ENCODE results near the gene TOMM20. TPM values are rescaled to one million over a fixed set of nuclear protein-coding genes. Genes with fewer than 3 reads are reported as not detected.
"Not testable (repeated sequence)": the region's sequence is repeated elsewhere in the genome, so short reads cannot be mapped to it uniquely, and the experiment has no call there.

TOMM20 gene
- total RNA-seq, 1 donor from 2014 or later = 143 TPM

DNA sequence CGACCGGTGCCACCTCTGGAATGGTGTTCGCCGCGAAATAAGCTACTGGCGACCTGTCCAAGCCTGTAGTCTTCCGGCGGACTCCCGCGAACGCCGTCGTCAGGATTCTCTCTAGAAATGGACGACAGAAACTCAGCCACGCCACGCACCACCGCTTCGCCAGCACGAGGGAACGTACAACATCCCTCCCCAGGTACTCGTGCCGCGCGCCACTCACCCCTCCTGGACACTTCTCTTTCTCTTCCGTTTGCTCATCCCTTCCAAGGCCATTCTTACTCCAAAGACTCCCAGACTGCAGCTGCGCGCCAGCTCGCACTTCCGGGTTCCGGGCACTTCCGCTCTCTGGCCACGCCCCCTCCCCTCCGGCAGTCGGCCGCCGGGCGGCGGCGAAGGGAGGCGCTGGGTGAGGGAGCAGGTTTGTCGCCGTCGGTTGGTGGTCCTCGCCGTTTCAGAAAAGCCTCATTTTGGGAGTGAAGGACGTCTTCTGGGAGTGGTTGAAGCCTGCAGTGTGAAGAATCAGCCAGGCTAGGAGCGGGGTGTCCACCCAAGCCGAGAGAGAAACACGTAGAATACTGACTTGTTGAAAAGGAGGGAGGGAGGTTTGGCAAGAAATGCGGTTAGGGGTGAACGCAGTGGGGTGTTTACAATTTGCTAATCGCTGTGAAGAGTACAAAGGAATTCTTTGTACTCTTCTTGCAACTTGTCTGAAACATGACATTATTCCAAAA lies 32.5 kb upstream of the TOMM20 start, which contains the start of gene RBM34:
RBM34 (minus strand) TSS at position 294 of the 728 bp plus-strand sequence; CDS start at position 270, 24 bp downstream.
- Histone ChIP-seq H3K9ac (ENCODE audit: low read length) (peak within 1 kb of the TSS; percentile 91), H3K4me2 (ENCODE audit: low read length) (peak within 1 kb of the TSS; percentile 88), H3K27ac (ENCODE audit: low read depth, low read length) (peak within 1 kb of the TSS; percentile 85), H3K36me3 (ENCODE audit: insufficient read depth, low read length) (peaks cover 19% of the 10 kb centered on the region), H2AFZ (ENCODE audit: low read depth, low read length) (peak within 1 kb of the TSS; percentile 93), H3K4me1 (ENCODE audit: insufficient read depth, low read length) (peaks cover 3% of the 10 kb centered on the region), H4K20me1 (ENCODE audit: insufficient read depth, low read length) (peaks cover 17% of the 10 kb centered on the region), H3K27me3 (ENCODE audit: insufficient read depth, low read length) (no peaks in the 10 kb centered on the region), H3K79me2 (ENCODE audit: insufficient read depth, low read length) (peaks cover 46% of the 10 kb centered on the region), H3K4me3 (ENCODE audit: insufficient read depth, low read depth, low read length) (peak within 1 kb of the TSS; percentile 91), H3K9me3 (ENCODE audit: insufficient read depth, low read depth, low read length) (no peaks in the 10 kb centered on the region)
- peak; percentile 81 for DNase-seq (ENCODE audit: low read depth)
- FAIRE-seq = no peak
- H3K27me3 Mint-ChIP-seq (ENCODE audit: low read depth, unreplicated experiment) = no peaks in the 10 kb centered on the region
- no peak for TF ChIP-seq EZH2 (IDR thresholded peaks at IDR 0.05; ENCODE audit: insufficient read depth, low read length)
- TF ChIP-seq, protein P1, sequence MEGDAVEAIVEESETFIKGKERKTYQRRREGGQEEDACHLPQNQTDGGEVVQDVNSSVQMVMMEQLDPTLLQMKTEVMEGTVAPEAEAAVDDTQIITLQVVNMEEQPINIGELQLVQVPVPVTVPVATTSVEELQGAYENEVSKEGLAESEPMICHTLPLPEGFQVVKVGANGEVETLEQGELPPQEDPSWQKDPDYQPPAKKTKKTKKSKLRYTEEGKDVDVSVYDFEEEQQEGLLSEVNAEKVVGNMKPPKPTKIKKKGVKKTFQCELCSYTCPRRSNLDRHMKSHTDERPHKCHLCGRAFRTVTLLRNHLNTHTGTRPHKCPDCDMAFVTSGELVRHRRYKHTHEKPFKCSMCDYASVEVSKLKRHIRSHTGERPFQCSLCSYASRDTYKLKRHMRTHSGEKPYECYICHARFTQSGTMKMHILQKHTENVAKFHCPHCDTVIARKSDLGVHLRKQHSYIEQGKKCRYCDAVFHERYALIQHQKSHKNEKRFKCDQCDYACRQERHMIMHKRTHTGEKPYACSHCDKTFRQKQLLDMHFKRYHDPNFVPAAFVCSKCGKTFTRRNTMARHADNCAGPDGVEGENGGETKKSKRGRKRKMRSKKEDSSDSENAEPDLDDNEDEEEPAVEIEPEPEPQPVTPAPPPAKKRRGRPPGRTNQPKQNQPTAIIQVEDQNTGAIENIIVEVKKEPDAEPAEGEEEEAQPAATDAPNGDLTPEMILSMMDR (IDR thresholded peaks at IDR 0.05; ENCODE audit: insufficient read depth, low read depth, low read length) = no peak
- H3K27ac Mint-ChIP-seq (ENCODE audit: unreplicated experiment) = peak within 1 kb of the TSS; percentile 96
- peak within 1 kb of the TSS; percentile 97 for H3K4me3 Mint-ChIP-seq (ENCODE audit: unreplicated experiment)
- H3K9me3 Mint-ChIP-seq (ENCODE audit: unreplicated experiment) = no peaks in the 10 kb centered on the region
- H3K4me1 Mint-ChIP-seq (ENCODE audit: low read depth, unreplicated experiment) = peaks cover 3% of the 10 kb centered on the region
- peaks cover 2% of the 10 kb centered on the region for H3K36me3 Mint-ChIP-seq (ENCODE audit: low read depth, unreplicated experiment)

DNA sequence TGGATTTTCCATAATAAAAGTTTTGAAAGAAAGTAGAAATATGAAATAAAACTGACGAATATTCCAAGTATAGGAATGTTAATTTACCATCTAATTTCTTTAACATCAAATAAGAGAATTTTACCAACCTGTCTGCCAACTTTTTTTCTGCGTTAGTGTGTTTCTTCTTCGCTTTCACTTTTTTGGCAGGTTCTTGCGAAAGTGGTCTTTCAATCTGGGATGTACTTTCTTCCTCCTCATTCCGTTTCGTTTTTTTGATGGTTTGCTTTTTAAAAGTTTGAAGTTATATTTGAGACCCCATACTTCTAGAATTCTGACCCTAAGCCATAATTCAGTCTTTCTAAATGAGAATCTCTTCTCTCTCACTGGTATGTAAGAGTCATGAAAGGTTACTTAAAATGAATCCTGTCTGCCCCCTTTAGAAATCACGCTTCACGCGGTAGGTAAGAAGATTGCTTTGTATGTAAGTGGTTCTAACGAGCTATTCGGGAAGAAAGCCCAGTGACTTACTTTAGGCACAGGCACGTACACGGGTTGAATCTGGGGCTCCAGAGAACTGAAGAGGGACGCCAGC lies 31.8 kb upstream of the TOMM20 start:
- peaks cover 2% of the 10 kb centered on the region for H3K36me3 Mint-ChIP-seq (ENCODE audit: low read depth, unreplicated experiment)
- peak overlapping the region; percentile 93 for H2AFZ ChIP-seq (ENCODE audit: low read depth, low read length)
- H3K9me3 Mint-ChIP-seq (ENCODE audit: unreplicated experiment) = no peaks in the 10 kb centered on the region
- no peaks in the 10 kb centered on the region for H3K27me3 ChIP-seq (ENCODE audit: insufficient read depth, low read length)
- peak overlapping the region; percentile 88 for H3K4me2 ChIP-seq (ENCODE audit: low read length)
- peaks cover 19% of the 10 kb centered on the region for H3K36me3 ChIP-seq (ENCODE audit: insufficient read depth, low read length)
- peak overlapping the region; percentile 97 for H3K4me3 Mint-ChIP-seq (ENCODE audit: unreplicated experiment)
- H4K20me1 ChIP-seq (ENCODE audit: insufficient read depth, low read length) = peaks cover 17% of the 10 kb centered on the region
- H3K4me3 ChIP-seq (ENCODE audit: insufficient read depth, low read depth, low read length) = peak overlapping the region; percentile 91
- H3K9me3 ChIP-seq (ENCODE audit: insufficient read depth, low read depth, low read length) = no peaks in the 10 kb centered on the region
- peak overlapping the region; percentile 91 for H3K9ac ChIP-seq (ENCODE audit: low read length)
- H3K4me1 Mint-ChIP-seq (ENCODE audit: low read depth, unreplicated experiment) = peaks cover 3% of the 10 kb centered on the region
- H3K27me3 Mint-ChIP-seq (ENCODE audit: low read depth, unreplicated experiment) = no peaks in the 10 kb centered on the region
- FAIRE-seq (no peak), DNase-seq (ENCODE audit: low read depth) (peak; percentile 66)
- H3K79me2 ChIP-seq (ENCODE audit: insufficient read depth, low read length) = peaks cover 48% of the 10 kb centered on the region
- H3K27ac Mint-ChIP-seq (ENCODE audit: unreplicated experiment) = peak overlapping the region; percentile 92
- TF ChIP-seq, protein P1 (IDR thresholded peaks at IDR 0.05; ENCODE audit: insufficient read depth, low read depth, low read length) = no peak
- no peak for TF ChIP-seq EZH2 (IDR thresholded peaks at IDR 0.05; ENCODE audit: insufficient read depth, low read length)
- H3K4me1 ChIP-seq (ENCODE audit: insufficient read depth, low read length) = peaks cover 3% of the 10 kb centered on the region
- H3K27ac ChIP-seq (ENCODE audit: low read depth, low read length) = peak overlapping the region; percentile 85

- H3K27ac Mint-ChIP-seq (ENCODE audit: unreplicated experiment) = peak overlapping the region; percentile 96
- H3K4me3 Mint-ChIP-seq (ENCODE audit: unreplicated experiment) = peak overlapping the region; percentile 97
- DNase-seq (ENCODE audit: low read depth); H3K27me3 Mint-ChIP-seq (ENCODE audit: low read depth, unreplicated experiment); H3K4me1 Mint-ChIP-seq (ENCODE audit: low read depth, unreplicated experiment); H3K36me3 Mint-ChIP-seq (ENCODE audit: low read depth, unreplicated experiment); H3K4me1 ChIP-seq (ENCODE audit: insufficient read depth, low read length); FAIRE-seq; H3K27me3 ChIP-seq (ENCODE audit: insufficient read depth, low read length); H2AFZ ChIP-seq (ENCODE audit: low read depth, low read length); H3K9me3 ChIP-seq (ENCODE audit: insufficient read depth, low read depth, low read length); H3K9me3 Mint-ChIP-seq (ENCODE audit: unreplicated experiment): not testable (repeated sequence)
- H3K27ac ChIP-seq (ENCODE audit: low read depth, low read length) = peak overlapping the region; percentile 85
- H3K9ac ChIP-seq (ENCODE audit: low read length) = peak overlapping the region; percentile 91
- H3K36me3 ChIP-seq (ENCODE audit: insufficient read depth, low read length) = peaks cover 20% of the 10 kb centered on the region
- peak overlapping the region; percentile 91 for H3K4me3 ChIP-seq (ENCODE audit: insufficient read depth, low read depth, low read length)
- H4K20me1 ChIP-seq (ENCODE audit: insufficient read depth, low read length) = peaks cover 17% of the 10 kb centered on the region
- H3K79me2 ChIP-seq (ENCODE audit: insufficient read depth, low read length) = peaks cover 48% of the 10 kb centered on the region
- peak overlapping the region; percentile 88 for H3K4me2 ChIP-seq (ENCODE audit: low read length)
These were observed 31.3 kb upstream of the TOMM20 start for GRCh38 chr1:235159930-235160329.

DNA sequence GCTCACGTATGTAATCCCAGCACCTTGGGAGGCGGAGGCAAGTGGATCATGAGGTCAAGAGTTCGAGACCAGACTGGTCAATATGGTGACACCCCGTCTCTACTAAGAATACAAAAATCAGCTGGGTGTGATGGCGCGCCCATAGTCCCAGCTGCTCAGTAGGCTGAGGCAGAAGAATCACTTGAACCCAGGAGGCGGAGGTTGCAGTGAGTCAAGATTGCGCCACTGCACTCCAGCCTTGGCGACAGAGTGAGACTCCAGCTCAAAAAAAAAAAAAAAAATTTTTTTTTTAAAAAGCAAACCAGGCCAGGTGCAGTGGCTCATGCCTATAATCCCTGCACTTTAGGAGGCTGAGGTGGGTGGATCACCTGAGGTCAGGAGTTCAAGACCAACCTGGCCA lies 30.6 kb upstream of the TOMM20 start:
- not testable (repeated sequence) for H3K4me1 Mint-ChIP-seq (ENCODE audit: low read depth, unreplicated experiment); H3K9ac ChIP-seq (ENCODE audit: low read length); H2AFZ ChIP-seq (ENCODE audit: low read depth, low read length); H3K4me3 ChIP-seq (ENCODE audit: insufficient read depth, low read depth, low read length); H3K9me3 ChIP-seq (ENCODE audit: insufficient read depth, low read depth, low read length); H3K4me1 ChIP-seq (ENCODE audit: insufficient read depth, low read length); H3K4me2 ChIP-seq (ENCODE audit: low read length); H3K27ac Mint-ChIP-seq (ENCODE audit: unreplicated experiment); H3K9me3 Mint-ChIP-seq (ENCODE audit: unreplicated experiment); DNase-seq (ENCODE audit: low read depth); H3K36me3 Mint-ChIP-seq (ENCODE audit: low read depth, unreplicated experiment); H3K27me3 Mint-ChIP-seq (ENCODE audit: low read depth, unreplicated experiment); H3K27me3 ChIP-seq (ENCODE audit: insufficient read depth, low read length); H3K27ac ChIP-seq (ENCODE audit: low read depth, low read length); FAIRE-seq
- Histone ChIP-seq H3K79me2 (ENCODE audit: insufficient read depth, low read length) (peaks cover 48% of the 10 kb centered on the region), H3K36me3 (ENCODE audit: insufficient read depth, low read length) (peaks cover 26% of the 10 kb centered on the region), H4K20me1 (ENCODE audit: insufficient read depth, low read length) (peaks cover 17% of the 10 kb centered on the region)
- peak overlapping the region; percentile 97 for H3K4me3 Mint-ChIP-seq (ENCODE audit: unreplicated experiment)
